GM23338 (cell line): ENCODE measurements around the gene DPYD. TPM values are rescaled to one million over a fixed set of nuclear protein-coding genes. Genes with fewer than 3 reads are reported as not detected.

Experiments used
- ATAC-seq: fragments of 200-7000 bp; cut with Tn5 transposase; 3 replicates; pipeline ENCODE4 v1.9.1; 2020
- DNase-seq: peaks from one replicate; pipeline ENCODE4 v3.0.0-alpha.2; 2015; ENCODE audit warnings: low spot score
- H2AFZ ChIP-seq: fragments of 200-600 bp; sonication (generic); 2 replicates; pipeline ENCODE4 v1.8.0; 2016; ENCODE audit warnings: antibody characterized with exemption, mild to moderate bottlenecking, moderate library complexity
- H3F3A ChIP-seq: fragments of 200-600 bp; sonication (generic); replicated peaks from 2 replicates; pipeline ENCODE4 v1.8.0; 2017; ENCODE audit warnings: antibody characterized with exemption, mixed run types, low read depth
- H3K27ac ChIP-seq: fragments of 200-600 bp; sonication (generic); 2 replicates; pipeline ENCODE4 v1.6.1; 2016; ENCODE audit warnings: low read depth
- H3K27me3 ChIP-seq: fragments of 200-600 bp; sonication (generic); 2 replicates; pipeline ENCODE4 v1.8.0; 2016; ENCODE audit warnings: mild to moderate bottlenecking, mixed run types, moderate library complexity; ENCODE audit not compliant: insufficient read depth
- H3K36me3 ChIP-seq: fragments of 200-600 bp; sonication (generic); 2 replicates; pipeline ENCODE4 v1.8.0; 2016; ENCODE audit warnings: mild to moderate bottlenecking; ENCODE audit not compliant: insufficient read depth
- H3K4me1 ChIP-seq: fragments of 200-600 bp; sonication (generic); 2 replicates; pipeline ENCODE4 v1.8.0; 2016; ENCODE audit warnings: mild to moderate bottlenecking, moderate library complexity; ENCODE audit not compliant: insufficient read depth
- H3K4me2 ChIP-seq: fragments of 200-600 bp; sonication (generic); 2 replicates; pipeline ENCODE4 v1.7.1; 2017; ENCODE audit warnings: mixed run types
- H3K4me3 ChIP-seq: fragments of 200-600 bp; sonication (generic); 2 replicates; pipeline ENCODE4 v1.6.1; 2016; ENCODE audit warnings: mixed run types
- H3K79me2 ChIP-seq: fragments of 200-600 bp; sonication (generic); replicated peaks from 2 replicates; pipeline ENCODE4 v1.8.0; 2017; ENCODE audit warnings: mild to moderate bottlenecking; ENCODE audit not compliant: insufficient read depth
- H3K9me2 ChIP-seq: fragments of 200-600 bp; sonication (generic); 2 replicates; pipeline ENCODE4 v1.8.0; 2017; ENCODE audit not compliant: insufficient read depth
- H4K20me1 ChIP-seq: fragments of 200-600 bp; sonication (generic); replicated peaks from 2 replicates; pipeline ENCODE4 v1.8.0; 2017; ENCODE audit warnings: mild to moderate bottlenecking; ENCODE audit not compliant: insufficient read depth
- H3K27ac Mint-ChIP-seq: 2 replicates; pipeline ENCODE4 v1.8.0; 2020; ENCODE audit warnings: inconsistent platforms, mild to moderate bottlenecking, moderate library complexity, mixed read lengths
- H3K27me3 Mint-ChIP-seq: 3 replicates; pipeline ENCODE4 v1.8.0; 2022; ENCODE audit warnings: low read depth, mild to moderate bottlenecking, moderate library complexity, mixed read lengths, inconsistent platforms; ENCODE audit not compliant: insufficient read depth, poor library complexity
- H3K36me3 Mint-ChIP-seq: 3 replicates; pipeline ENCODE4 v1.8.0; 2021; ENCODE audit warnings: low read depth, mild to moderate bottlenecking, inconsistent platforms, moderate library complexity, mixed read lengths
- H3K4me1 Mint-ChIP-seq: 3 replicates; pipeline ENCODE4 v1.8.0; 2020; ENCODE audit warnings: mild to moderate bottlenecking, inconsistent platforms, mixed read lengths
- H3K4me3 Mint-ChIP-seq: 3 replicates; pipeline ENCODE4 v1.8.0; 2021; ENCODE audit warnings: moderate library complexity, mild to moderate bottlenecking, inconsistent platforms, mixed read lengths
- H3K9me3 Mint-ChIP-seq: 3 replicates; pipeline ENCODE4 v1.8.0; 2020; ENCODE audit warnings: moderate library complexity, mild to moderate bottlenecking, inconsistent platforms, mixed read lengths
- CREB1 ChIP-seq: fragments of 250-450 bp; sonication (Bioruptor Pico); IDR thresholded peaks from 2 replicates; pipeline ENCODE4 v1.5.0; 2020; ENCODE audit warnings: low read depth, mild to moderate bottlenecking, moderate library complexity
- CTCF ChIP-seq, 2 experiments: fragments of 200-600 bp in 1 of 2; sonication (generic) in 1 of 2; conservative IDR thresholded peaks; 2 replicates each; pipeline versions ENCODE4 v1.5.1 to v1.6.1; 2016 to 2017; ENCODE audit warnings: antibody characterized with exemption in 2 of 2, low read depth in 2 of 2, mild to moderate bottlenecking in 2 of 2, moderate library complexity in 1 of 2
- ETS1 ChIP-seq: IDR thresholded peaks from 2 replicates; pipeline ENCODE4 v1.6.1; 2016; ENCODE audit warnings: antibody characterized with exemption
- EZH2 ChIP-seq: fragments of 200-600 bp; sonication (generic); IDR thresholded peaks from one replicate; pipeline ENCODE4 v1.8.0; 2017; ENCODE audit warnings: antibody characterized with exemption, mild to moderate bottlenecking, low read depth; ENCODE audit not compliant: unreplicated experiment
- ZNF114 ChIP-seq: fragments of 250-450 bp; sonication (Bioruptor Pico); IDR thresholded peaks from 2 replicates; pipeline ENCODE4 v1.5.0; 2020; ENCODE audit warnings: mild to moderate bottlenecking, moderate library complexity
- ZNF462 ChIP-seq: fragments of 250-450 bp; sonication (Bioruptor Pico); IDR thresholded peaks from 2 replicates; pipeline ENCODE4 v1.5.0; 2020; ENCODE audit warnings: mild to moderate bottlenecking, moderate library complexity
- polyA plus RNA-seq: library from polyadenylated mRNA; unstranded; fragments of >200 nt; fragmentation: Nextera tagmentation; extraction: Ambion mirVana; gene quantifications from 2 replicates; pipeline ENCODE4 v1.2.1, GENCODE V29; 2016
- total RNA-seq: library from RNA; depleted of rRNA; stranded (reverse); fragments of >200 nt; shearing (Covaris generic); gene quantifications from 2 replicates; pipeline ENCODE4 v1.2.3, GENCODE V29; 2014

Gene DPYD
- total and polyA plus RNA-seq, 2 experiments from 2014 or later: 0.50 to 1.6 TPM

GRCh38 chr1:97041026-97041425, 879.8 kb downstream of the DPYD start (continued):
- TF ChIP-seq ZNF462 (CRISPR knock-in tag) (no peak), ZNF114 (CRISPR knock-in tag) (no peak), EZH2 (no peak), ETS1 (no peak)

GRCh38 chr1:97038410-97038809, 882.4 kb downstream of the DPYD start:
- Mint-ChIP-seq H3K4me3 (no peak overlapping the region), H3K27me3 (peaks cover 2% of the 10 kb centered on the region), H3K4me1 (no peaks in the 10 kb centered on the region), H3K36me3 (no peaks in the 10 kb centered on the region), H3K27ac (no peak overlapping the region), H3K9me3 (peaks cover 15% of the 10 kb centered on the region; the same call in 2 of the 3 replicates)
- ATAC-seq (no peak), DNase-seq (no peak)
- H3K36me3 ChIP-seq: no peaks in the 10 kb centered on the region
- H3K27me3 ChIP-seq: no peaks in the 10 kb centered on the region
- H4K20me1 ChIP-seq: no peaks in the 10 kb centered on the region
- H3K4me2 ChIP-seq: no peak overlapping the region
- H3K4me3 ChIP-seq: no peak overlapping the region
- no peak overlapping the region for H2AFZ ChIP-seq
- peaks cover 6% of the 10 kb centered on the region for H3K9me2 ChIP-seq
- no peaks in the 10 kb centered on the region for H3K79me2 ChIP-seq
- H3K4me1 ChIP-seq: no peaks in the 10 kb centered on the region
- H3F3A ChIP-seq: no peaks in the 10 kb centered on the region
- no peak overlapping the region for H3K27ac ChIP-seq
- no peak for TF ChIP-seq CTCF (conservative IDR thresholded peaks at IDR 0.05; ENCODE audit: low read depth in 2 of 2)
- TF ChIP-seq CREB1 (CRISPR knock-in tag): no peak
- no peak for TF ChIP-seq ZNF462 (CRISPR knock-in tag)
